Stromal cell of bone marrow (primary cell): Measurements from ENCODE around the gene PPP1R3C.

Experiments used
- DNase-seq: peaks from one replicate; pipeline ENCODE4 v3.0.0-alpha.2; 2012; ENCODE audit warnings: low read depth

The PPP1R3C gene

GRCh38 chr10:91632671-91633550 lies at the start of gene PPP1R3C:
TSS of gene PPP1R3C (minus strand) at chr10:91633071. CDS start at chr10:91632969, 102 bp downstream.
- peak; percentile 90 for DNase-seq

DNA sequence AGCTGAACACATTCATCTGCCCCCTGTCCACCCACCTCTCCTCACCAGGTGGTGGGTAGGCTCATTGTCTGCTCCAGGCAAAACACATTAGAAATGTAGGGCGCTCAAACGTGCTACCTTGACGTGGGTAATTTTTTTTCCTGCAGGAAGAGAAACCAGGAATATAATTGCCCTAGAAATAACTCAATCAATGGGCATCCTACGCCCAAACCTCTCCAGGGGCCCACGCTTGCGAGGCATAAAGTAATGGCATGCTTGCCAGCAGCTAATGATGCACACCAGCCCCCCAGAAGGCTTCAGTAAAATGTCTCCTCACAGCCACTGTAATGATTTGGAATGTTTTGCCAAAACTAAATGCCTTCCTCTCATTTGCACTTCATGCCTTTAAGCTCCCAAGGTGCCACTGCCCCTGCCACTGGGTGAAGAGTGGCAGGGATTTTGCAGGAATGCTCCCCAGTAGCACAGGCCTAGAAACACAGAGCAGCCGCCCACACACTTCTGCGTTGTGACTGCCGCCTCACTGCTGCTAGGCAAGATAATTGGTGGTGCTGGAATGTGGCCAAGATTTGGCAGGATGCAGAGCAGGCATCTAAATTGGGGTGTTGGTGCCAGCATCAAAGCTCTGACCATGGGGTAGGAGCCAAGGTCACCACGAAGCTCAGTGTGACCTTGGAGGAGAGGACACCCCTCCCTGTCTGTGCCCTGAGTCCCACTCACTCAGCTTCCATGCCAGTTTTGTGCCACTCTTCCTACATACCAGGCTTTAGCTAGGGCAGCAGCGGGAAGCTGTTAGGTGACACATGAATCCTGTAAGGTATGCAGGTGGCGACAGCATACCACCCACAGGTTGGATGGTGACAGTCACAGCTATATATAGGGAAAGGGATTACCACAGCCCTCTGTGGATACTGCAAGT lies 48.7 kb upstream of the PPP1R3C start:
- no peak for DNase-seq

GRCh38 chr10:91680487-91680886 lies 47.6 kb upstream of the PPP1R3C start:
- DNase-seq: no peak

DNA sequence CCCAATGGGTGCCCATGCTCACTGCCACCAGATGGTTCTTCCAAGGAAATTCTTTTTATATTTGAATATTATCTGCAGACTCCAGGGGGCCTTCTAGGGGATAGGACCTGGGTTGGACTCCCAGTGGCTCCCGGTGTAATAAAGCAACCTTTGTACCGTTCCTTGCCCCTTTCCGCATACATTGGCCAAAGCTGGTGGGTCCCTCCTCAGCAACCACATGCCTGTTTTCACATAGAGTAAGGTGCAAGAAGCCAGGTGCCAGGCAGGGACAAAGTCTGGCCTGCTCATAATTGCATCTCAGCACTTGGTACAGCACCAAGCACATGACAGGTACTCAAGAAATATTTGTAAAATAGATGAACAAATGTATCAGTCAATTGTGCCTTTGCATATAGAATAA lies 46.4 kb upstream of the PPP1R3C start:
- DNase-seq: no peak

DNA sequence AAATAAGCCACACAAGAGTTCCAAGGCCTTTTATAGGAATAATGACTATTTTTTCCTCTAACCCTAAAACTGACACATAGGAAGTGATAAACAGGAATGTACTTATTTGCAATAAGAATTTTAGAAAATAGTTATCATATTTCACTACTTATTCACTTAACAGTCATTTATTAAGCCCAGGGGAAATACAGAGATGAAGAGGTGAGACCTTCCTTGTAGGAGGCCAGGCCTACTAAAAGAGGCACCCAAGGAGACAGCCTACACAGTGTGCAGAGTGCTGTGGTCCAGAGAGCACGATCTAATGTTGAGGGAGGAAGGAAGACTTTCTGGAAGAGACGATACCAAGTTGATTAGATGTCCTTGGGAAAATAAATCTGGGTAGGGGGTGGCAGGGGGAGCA lies 45.0 kb upstream of the PPP1R3C start:
- no peak for DNase-seq

GRCh38 chr10:91672021-91672608 lies 39.2 kb upstream of the PPP1R3C start:
- peak; percentile 15 for DNase-seq

GRCh38 chr10:91668913-91669312 lies 36.0 kb upstream of the PPP1R3C start:
- DNase-seq: no peak

DNA sequence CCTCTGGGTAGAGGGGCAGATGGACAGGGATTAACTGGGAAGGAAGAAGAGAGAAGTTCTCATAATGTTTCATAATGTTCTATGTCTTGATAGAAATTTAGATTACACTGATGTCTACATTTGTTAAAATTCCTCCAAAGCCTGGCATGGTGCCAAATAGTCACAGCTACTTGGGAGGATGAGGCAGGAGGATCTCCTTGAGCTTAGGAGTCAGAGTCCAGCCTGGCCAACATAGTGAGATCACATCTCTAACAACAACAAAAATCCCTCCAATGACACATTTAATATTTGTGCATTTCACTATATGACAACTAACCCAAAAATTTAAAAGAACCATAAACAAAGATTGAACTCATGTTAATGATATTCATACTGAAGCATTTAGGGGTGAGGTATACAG lies 33.0 kb upstream of the PPP1R3C start:
- no peak for DNase-seq

- DNase-seq: no peak
These were observed 31.6 kb upstream of the PPP1R3C start for GRCh38 chr10:91664426-91664825.

- no peak for DNase-seq
These were observed 30.1 kb upstream of the PPP1R3C start for GRCh38 chr10:91662993-91663392.

DNA sequence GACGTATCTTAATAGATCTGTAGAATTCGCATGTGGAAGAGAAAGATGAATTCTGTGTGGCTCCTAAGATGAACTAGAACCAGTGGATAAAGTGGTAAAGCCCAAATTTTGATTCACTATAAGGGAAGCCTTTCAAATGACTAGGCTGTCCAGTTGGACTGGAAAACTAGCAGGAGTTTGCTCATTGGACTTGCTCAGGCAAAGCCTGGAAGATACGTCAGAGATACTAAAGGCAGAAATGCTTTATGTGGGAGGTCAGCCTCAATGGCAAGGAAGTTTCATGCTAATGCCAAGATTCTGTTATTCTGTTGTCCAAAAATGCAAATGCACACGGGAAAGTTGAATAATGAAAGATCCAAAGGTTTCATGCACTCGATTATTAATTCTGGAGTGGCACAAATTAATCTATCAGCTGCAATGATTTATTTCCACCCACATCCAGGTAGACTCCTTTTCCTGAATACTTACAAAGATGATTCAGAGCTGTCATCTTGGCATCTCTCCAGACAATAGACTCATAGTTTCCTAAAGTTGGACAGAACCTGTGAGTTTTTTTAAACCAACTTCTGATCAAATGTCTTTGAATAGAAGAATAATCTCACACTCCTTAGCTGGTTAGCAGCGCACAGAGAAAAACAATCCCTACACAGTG lies 20.5 kb upstream of the PPP1R3C start:
- DNase-seq: peak; percentile 42

- peak; percentile 75 for DNase-seq
These were observed 19.5 kb upstream of the PPP1R3C start for GRCh38 chr10:91652364-91652763.

GRCh38 chr10:91643700-91644099 lies 10.8 kb upstream of the PPP1R3C start:
- no peak for DNase-seq

GRCh38 chr10:91642831-91643692 lies 10.2 kb upstream of the PPP1R3C start:
- no peak for DNase-seq

GRCh38 chr10:91636892-91637291 lies 4.0 kb upstream of the PPP1R3C start:
- no peak for DNase-seq

DNA sequence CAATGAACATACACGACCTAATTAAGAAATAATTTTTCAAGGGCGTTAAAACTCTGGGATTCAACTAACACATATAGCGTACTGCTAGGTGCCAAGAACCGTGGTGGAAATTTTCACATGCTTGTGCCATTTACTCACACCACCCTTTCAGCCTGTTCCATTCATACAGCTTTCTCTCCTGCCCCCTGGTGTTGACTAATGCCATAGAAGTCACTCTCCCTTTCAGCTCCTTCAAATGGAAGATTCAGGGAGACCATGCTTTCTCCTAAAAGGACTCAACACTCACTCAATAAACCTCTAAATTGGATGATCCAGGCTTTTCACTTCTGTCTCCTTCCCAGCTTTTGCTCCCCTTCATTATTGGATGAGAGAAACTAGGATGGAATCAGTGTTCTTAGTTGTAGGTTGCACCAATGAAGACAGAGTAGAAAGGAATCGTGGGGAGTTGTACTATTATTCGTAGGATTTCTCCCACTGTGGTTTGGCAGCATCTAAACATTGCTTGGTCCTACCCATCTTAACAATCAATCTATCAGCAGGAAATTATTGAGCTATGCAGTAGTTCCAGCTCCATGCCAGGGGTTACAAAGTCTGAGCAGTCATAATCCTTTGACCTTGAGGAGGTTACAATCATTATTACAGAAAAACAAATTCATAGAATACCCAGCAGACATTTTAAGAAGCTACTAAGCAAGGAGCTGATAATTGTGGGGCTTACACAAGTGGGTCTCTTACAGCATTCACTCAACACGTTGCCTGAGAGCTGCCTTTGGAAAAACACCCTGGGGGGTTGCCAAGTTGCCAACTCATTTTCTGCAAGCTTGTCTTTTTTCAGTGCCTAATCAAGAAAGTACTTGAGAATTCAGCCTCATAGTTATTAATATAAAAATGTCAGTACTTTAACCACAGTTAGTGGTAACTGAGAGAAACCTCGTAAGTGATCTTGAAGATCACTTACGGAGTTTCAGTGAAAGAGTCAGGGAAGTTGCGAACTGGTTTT lies 2.8 kb upstream of the PPP1R3C start:
- DNase-seq: peak; percentile 76

- no peak for DNase-seq
These were observed 2.0 kb upstream of the PPP1R3C start for GRCh38 chr10:91634898-91635297.

GRCh38 chr10:91634246-91634645 lies 1.4 kb upstream of the PPP1R3C start:
- DNase-seq: no peak

- DNase-seq: no peak
These were observed 2.2 kb downstream of the PPP1R3C start for GRCh38 chr10:91630625-91631024.
